ENCODE results near the gene ZBTB45.
A peak's percentile ranks its signal among the peaks of the same experiment; 100 is the strongest.
"Not testable (repeated sequence)": the region's sequence is repeated elsewhere in the genome, so short reads cannot be mapped to it uniquely, and the experiment has no call there.

ZBTB45 gene

GRCh38 chr19:58497634-58498170, 21.9 kb downstream of the ZBTB45 start:
- H3K9me3 ChIP-seq (ENCODE audit: insufficient read depth, low read depth, low read length), result no peaks in the 10 kb centered on the region
- no peaks in the 10 kb centered on the region for H3K27me3 ChIP-seq (ENCODE audit: insufficient read depth, low read length, poor library complexity, severe bottlenecking)
- H3K79me2 ChIP-seq (ENCODE audit: insufficient read depth, low read length), result no peaks in the 10 kb centered on the region
- peak overlapping the region; percentile 65 for H3K9ac ChIP-seq (ENCODE audit: low read depth, low read length, poor library complexity, severe bottlenecking)
- no peaks in the 10 kb centered on the region for H3K9me2 ChIP-seq (replicated peaks; ENCODE audit: low read depth, low read length)
- no peaks in the 10 kb centered on the region for H4K20me1 ChIP-seq (ENCODE audit: insufficient read depth, low read length, poor library complexity, severe bottlenecking)
- TF ChIP-seq CTCF (conservative IDR thresholded peaks at IDR 0.05; ENCODE audit: low read length), result no peak
- H3K4me2 ChIP-seq (ENCODE audit: low read depth, low read length, poor library complexity, severe bottlenecking), result peak overlapping the region; percentile 72
- H3K36me3 ChIP-seq (ENCODE audit: insufficient read depth, low read length), result no peaks in the 10 kb centered on the region
- H3K4me3 ChIP-seq (ENCODE audit: low read length, poor library complexity, severe bottlenecking), result no peak overlapping the region
- H3K4me1 ChIP-seq (ENCODE audit: insufficient read depth, low read length, poor library complexity, severe bottlenecking), result peaks cover 14% of the 10 kb centered on the region
- no peak overlapping the region for H2AFZ ChIP-seq (ENCODE audit: low read length)
- H3F3A ChIP-seq (ENCODE audit: low read depth), result peaks cover 3% of the 10 kb centered on the region; the same call in 1 of the 2 replicates

GRCh38 chr19:58492265-58492664, 27.3 kb downstream of the ZBTB45 start:
- no peak overlapping the region for H3K4me2 ChIP-seq (ENCODE audit: low read depth, low read length, poor library complexity, severe bottlenecking)
- no peak overlapping the region for H2AFZ ChIP-seq (ENCODE audit: low read length)
- peaks cover 4% of the 10 kb centered on the region for H3K4me1 ChIP-seq (ENCODE audit: insufficient read depth, low read length, poor library complexity, severe bottlenecking)
- TF ChIP-seq EZH2phosphoT487 (IDR thresholded peaks at IDR 0.05; ENCODE audit: borderline replicate concordance), result no peak
- H4K20me1 ChIP-seq (ENCODE audit: insufficient read depth, low read length, poor library complexity, severe bottlenecking), result no peaks in the 10 kb centered on the region
- H3K9me2 ChIP-seq (replicated peaks; ENCODE audit: low read depth, low read length), result no peaks in the 10 kb centered on the region
- H3F3A ChIP-seq (ENCODE audit: low read depth), result no peaks in the 10 kb centered on the region
- no peaks in the 10 kb centered on the region for H3K79me2 ChIP-seq (ENCODE audit: insufficient read depth, low read length)
- no peaks in the 10 kb centered on the region for H3K27me3 ChIP-seq (ENCODE audit: insufficient read depth, low read length, poor library complexity, severe bottlenecking)
- no peak overlapping the region for H3K9ac ChIP-seq (ENCODE audit: low read depth, low read length, poor library complexity, severe bottlenecking)
- H3K9me3 ChIP-seq (ENCODE audit: insufficient read depth, low read depth, low read length), result no peaks in the 10 kb centered on the region
- no peak overlapping the region for H3K4me3 ChIP-seq (ENCODE audit: low read length, poor library complexity, severe bottlenecking)
- H3K36me3 ChIP-seq (ENCODE audit: insufficient read depth, low read length), result no peaks in the 10 kb centered on the region

GRCh38 chr19:58491393-58491792, 28.2 kb downstream of the ZBTB45 start:
- H3K27me3 ChIP-seq (ENCODE audit: insufficient read depth, low read length, poor library complexity, severe bottlenecking), result no peaks in the 10 kb centered on the region
- no peaks in the 10 kb centered on the region for H3F3A ChIP-seq (ENCODE audit: low read depth)
- H3K4me2 ChIP-seq (ENCODE audit: low read depth, low read length, poor library complexity, severe bottlenecking), result no peak overlapping the region
- no peaks in the 10 kb centered on the region for H3K36me3 ChIP-seq (ENCODE audit: insufficient read depth, low read length)
- TF ChIP-seq EZH2phosphoT487 (IDR thresholded peaks at IDR 0.05; ENCODE audit: borderline replicate concordance), result no peak
- TF ChIP-seq CTCF (conservative IDR thresholded peaks at IDR 0.05; ENCODE audit: low read length), result no peak
- H3K9me3 ChIP-seq (ENCODE audit: insufficient read depth, low read depth, low read length), result no peaks in the 10 kb centered on the region
- no peaks in the 10 kb centered on the region for H3K4me1 ChIP-seq (ENCODE audit: insufficient read depth, low read length, poor library complexity, severe bottlenecking)
- no peaks in the 10 kb centered on the region for H3K79me2 ChIP-seq (ENCODE audit: insufficient read depth, low read length)
- no peak overlapping the region for H2AFZ ChIP-seq (ENCODE audit: low read length)
- no peaks in the 10 kb centered on the region for H3K9me2 ChIP-seq (replicated peaks; ENCODE audit: low read depth, low read length)
- no peaks in the 10 kb centered on the region for H4K20me1 ChIP-seq (ENCODE audit: insufficient read depth, low read length, poor library complexity, severe bottlenecking)
- H3K9ac ChIP-seq (ENCODE audit: low read depth, low read length, poor library complexity, severe bottlenecking), result no peak overlapping the region
- no peak overlapping the region for H3K4me3 ChIP-seq (ENCODE audit: low read length, poor library complexity, severe bottlenecking)

- H4K20me1 ChIP-seq (ENCODE audit: insufficient read depth, low read length, poor library complexity, severe bottlenecking); H2AFZ ChIP-seq (ENCODE audit: low read length); H3K9me3 ChIP-seq (ENCODE audit: insufficient read depth, low read depth, low read length); H3K4me1 ChIP-seq (ENCODE audit: insufficient read depth, low read length, poor library complexity, severe bottlenecking); H3K9ac ChIP-seq (ENCODE audit: low read depth, low read length, poor library complexity, severe bottlenecking); H3K36me3 ChIP-seq (ENCODE audit: insufficient read depth, low read length); H3K4me3 ChIP-seq (ENCODE audit: low read length, poor library complexity, severe bottlenecking); H3K79me2 ChIP-seq (ENCODE audit: insufficient read depth, low read length); H3K4me2 ChIP-seq (ENCODE audit: low read depth, low read length, poor library complexity, severe bottlenecking); H3K27me3 ChIP-seq (ENCODE audit: insufficient read depth, low read length, poor library complexity, severe bottlenecking); H3F3A ChIP-seq (ENCODE audit: low read depth); H3K9me2 ChIP-seq (replicated peaks; ENCODE audit: low read depth, low read length): not testable (repeated sequence)
Observed at GRCh38 chr19:58484349-58484748, 35.3 kb downstream of the ZBTB45 start.
